Liver (tissue), 9 donors: ENCODE results near the gene FAM227B. TPM values are rescaled to one million over a fixed set of nuclear protein-coding genes. Genes with fewer than 3 reads are reported as not detected.
"Not testable (repeated sequence)": the region's sequence is repeated elsewhere in the genome, so short reads cannot be mapped to it uniquely, and the experiment has no call there.

Experiments
- DNase-seq: peaks from one replicate; pipeline ENCODE4 v3.0.0-alpha.2; 2017; ENCODE audit warnings: low spot score
- H3K27ac ChIP-seq, 2 donors: one replicate each; pipeline ENCODE4 v1.7.0; 2013; ENCODE audit warnings: inconsistent platforms in 2 of 2, low read length in 2 of 2, control low read depth in 1 of 2, low read depth in 1 of 2, mild to moderate bottlenecking in 1 of 2
- H3K27me3 ChIP-seq, 4 donors: one replicate each; pipeline versions ENCODE4 v1.6.1 to v1.7.0; 2013; ENCODE audit warnings: low read length in 3 of 4, inconsistent platforms in 1 of 4, mild to moderate bottlenecking in 1 of 4, moderate library complexity in 1 of 4; ENCODE audit not compliant: control insufficient read depth in 4 of 4, insufficient read depth in 4 of 4
- H3K36me3 ChIP-seq, 4 donors: one replicate each; pipeline versions ENCODE4 v1.6.1 to v1.7.0; 2013; ENCODE audit warnings: low read length in 3 of 4, mild to moderate bottlenecking in 3 of 4, low read depth in 1 of 4, moderate library complexity in 1 of 4; ENCODE audit not compliant: control insufficient read depth in 4 of 4, insufficient read depth in 3 of 4
- H3K4me1 ChIP-seq, 4 donors: one replicate each; pipeline versions ENCODE4 v1.6.1 to v1.7.0; 2013; ENCODE audit warnings: low read length in 3 of 4, mild to moderate bottlenecking in 3 of 4, moderate library complexity in 1 of 4; ENCODE audit not compliant: control insufficient read depth in 4 of 4, insufficient read depth in 4 of 4
- H3K4me3 ChIP-seq, 3 donors: one replicate each; pipeline versions ENCODE4 v1.6.1 to v1.7.0; 2013; ENCODE audit warnings: low read length in 3 of 3, control low read depth in 1 of 3, low read depth in 1 of 3, mild to moderate bottlenecking in 1 of 3
- H3K9ac ChIP-seq, 2 donors: one replicate each; pipeline ENCODE4 v1.7.0; 2013; ENCODE audit warnings: low read length in 2 of 2, mild to moderate bottlenecking in 2 of 2, moderate library complexity in 2 of 2, control low read depth in 1 of 2, low read depth in 1 of 2
- H3K9me3 ChIP-seq, 4 donors: one replicate each; pipeline versions ENCODE4 v1.6.1 to v1.7.0; 2013; ENCODE audit warnings: low read length in 3 of 4; ENCODE audit not compliant: control insufficient read depth in 4 of 4
- ATF3 ChIP-seq: IDR thresholded peaks from 2 replicates; pipeline ENCODE4 v1.6.1; 2016; ENCODE audit warnings: antibody characterized with exemption
- EGR1 ChIP-seq, 2 donors: IDR thresholded peaks; 2 replicates each; pipeline ENCODE4 v1.6.1; 2016 to 2018; ENCODE audit warnings: antibody characterized with exemption in 2 of 2, low read depth in 2 of 2
- GABPA ChIP-seq, 2 donors: IDR thresholded peaks in 1 of 2; conservative IDR thresholded peaks in 1 of 2; 2 replicates each; pipeline ENCODE4 v1.6.1; 2016; ENCODE audit warnings: antibody characterized with exemption in 2 of 2, mild to moderate bottlenecking in 1 of 2, moderate library complexity in 1 of 2
- HNF4A ChIP-seq, 2 donors: conservative IDR thresholded peaks; 2 replicates each; pipeline ENCODE4 v1.6.1; 2016; ENCODE audit warnings: antibody characterized with exemption in 2 of 2, mild to moderate bottlenecking in 2 of 2
- HNF4G ChIP-seq: IDR thresholded peaks from 2 replicates; pipeline ENCODE4 v1.6.1; 2016; ENCODE audit warnings: antibody characterized with exemption
- JUND ChIP-seq, 2 donors: IDR thresholded peaks; 2 replicates each; pipeline ENCODE4 v1.6.1; 2016; ENCODE audit warnings: antibody characterized with exemption in 2 of 2
- MAX ChIP-seq: IDR thresholded peaks from 2 replicates; pipeline ENCODE4 v1.6.1; 2016; ENCODE audit warnings: antibody characterized with exemption
- NR2F2 ChIP-seq: IDR thresholded peaks from 2 replicates; pipeline ENCODE4 v1.6.1; 2016; ENCODE audit warnings: antibody characterized with exemption
- RAD21 ChIP-seq, 2 donors: IDR thresholded peaks; 2 replicates each; pipeline ENCODE4 v1.6.1; 2016; ENCODE audit warnings: antibody characterized with exemption in 2 of 2, mild to moderate bottlenecking in 2 of 2
- RXRA ChIP-seq, 2 donors: IDR thresholded peaks; 2 replicates each; pipeline ENCODE4 v1.6.1; 2017 to 2018; ENCODE audit warnings: antibody characterized with exemption in 2 of 2, mild to moderate bottlenecking in 1 of 2
- TAF1 ChIP-seq: conservative IDR thresholded peaks from 2 replicates; pipeline ENCODE4 v1.6.1; 2016; ENCODE audit warnings: antibody characterized with exemption, mild to moderate bottlenecking
- YY1 ChIP-seq: IDR thresholded peaks from 2 replicates; pipeline ENCODE4 v1.6.1; 2016; ENCODE audit warnings: antibody characterized with exemption, mild to moderate bottlenecking
- WGBS: extraction: QIAGEN DNeasy Blood & Tissue Kit; methylation state at CpG from one replicate; pipeline ENCODE4 v1.1.7; 2013; 5-methylcytosine and 5-hydroxymethylcytosine counted together
- polyA plus RNA-seq, 2 donors: library from polyadenylated mRNA; stranded (reverse) in 1 of 2; unstranded in 1 of 2; fragments of 200-250 nt in 1 of 2; fragments of >200 nt in 1 of 2; fragmentation: Nextera tagmentation in 1 of 2; extraction: Ambion mirVana in 1 of 2; gene quantifications; one replicate each; pipeline versions ENCODE4 v1.2.1 to v1.2.3, GENCODE V29; 2013 to 2015
- total RNA-seq, 2 donors: library from RNA; depleted of rRNA; stranded (reverse); fragments of >200 nt; gene quantifications; one replicate each; pipeline ENCODE4 v1.2.3, GENCODE V29; 2014
- TF ChIP-seq, protein P1 (sequence below): IDR thresholded peaks from 2 replicates; pipeline ENCODE4 v1.6.1; 2016; ENCODE audit warnings: antibody characterized with exemption, mild to moderate bottlenecking
- TF ChIP-seq, protein P2 (sequence below): fragments of 150-350 bp; IDR thresholded peaks from 2 replicates; pipeline ENCODE4 v1.5.1; 2017; ENCODE audit warnings: improper control_type of control experiment, low read depth, low read length; ENCODE audit not compliant: missing input control
- donor health status: healthy.
- donor health status: healthy.
- donor health status: healthy.
- donor health status: healthy.
- donor health status: healthy.

FAM227B gene
- total and polyA plus RNA-seq, 4 donors, result 1.3 to 5.1 (median 3.8) TPM

DNA sequence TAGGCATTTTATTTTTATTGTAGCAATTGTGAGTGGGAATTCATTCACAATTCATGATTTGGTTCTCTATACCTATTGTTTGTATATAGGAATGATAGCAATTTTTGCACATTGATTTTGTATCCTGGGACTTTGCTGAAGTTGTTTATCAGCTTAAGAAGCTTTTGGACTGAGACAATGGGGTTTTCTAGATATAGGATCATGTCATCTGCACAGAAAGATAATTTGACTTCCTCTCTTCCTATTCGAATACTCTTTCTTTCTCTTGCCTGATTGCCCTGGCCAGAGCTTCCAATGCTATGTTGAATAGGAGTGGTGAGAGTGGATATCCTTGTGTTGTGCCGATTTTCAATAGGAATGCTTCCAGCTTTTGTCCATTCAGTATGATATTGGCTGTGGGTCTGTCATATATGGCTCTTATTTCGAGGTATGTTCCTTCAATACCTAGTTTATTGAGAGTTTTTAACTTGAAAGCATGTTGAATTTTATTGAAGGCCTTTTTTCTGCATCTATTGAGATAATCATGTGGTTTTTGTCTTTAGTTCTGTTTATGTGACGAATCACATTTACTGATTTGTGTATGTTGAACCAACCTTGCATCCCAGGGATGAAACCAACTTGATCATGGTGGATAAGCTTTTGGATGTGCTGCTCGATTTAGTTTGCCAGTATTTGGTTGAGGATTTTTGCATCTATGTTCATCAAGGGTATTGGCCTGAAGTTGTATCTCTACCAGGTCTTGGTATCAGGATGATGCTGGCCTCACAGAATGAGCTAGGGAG is 217.9 kb downstream of the FAM227B start:
- H3K9me3 ChIP-seq, H3K36me3 ChIP-seq, H3K27me3 ChIP-seq, H3K9ac ChIP-seq, H3K4me1 ChIP-seq, H3K27ac ChIP-seq, DNase-seq, H3K4me3 ChIP-seq: not testable (repeated sequence)
- 76% methylated on average over 5 of the region's 5 CpGs for WGBS

DNA sequence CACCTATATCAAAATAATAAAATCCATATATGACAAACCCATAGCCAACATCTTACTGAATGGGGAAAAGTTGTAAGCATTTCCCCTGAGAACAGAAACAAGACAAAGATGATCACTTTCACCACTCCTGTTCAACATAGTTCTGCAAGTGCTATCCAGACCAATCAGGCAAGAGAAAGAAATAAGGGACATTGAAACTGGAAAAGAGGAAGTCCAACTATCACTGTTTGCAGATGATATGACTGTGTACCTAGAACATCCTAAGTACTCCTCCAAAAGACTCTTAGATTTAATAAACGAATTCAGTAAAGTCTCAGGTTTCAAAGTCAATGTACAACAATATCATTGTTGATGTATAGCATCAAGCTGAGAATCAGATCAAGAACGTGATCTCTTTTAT is 233.1 kb downstream of the FAM227B start:
- Histone ChIP-seq H3K4me3 (no peak overlapping the region), H3K27me3 (no peaks in the 10 kb centered on the region), H3K27ac (no peak overlapping the region), H3K4me1 (no peaks in the 10 kb centered on the region), H3K9me3 (peaks cover 0 to 5% (median 0%) of the 10 kb centered on the region in 4 donors), H3K9ac (no peak overlapping the region), H3K36me3 (no peaks in the 10 kb centered on the region)
- no peak for DNase-seq
- 73% methylated on average over 2 of the region's 2 CpGs for WGBS
- TF ChIP-seq, protein P1, sequence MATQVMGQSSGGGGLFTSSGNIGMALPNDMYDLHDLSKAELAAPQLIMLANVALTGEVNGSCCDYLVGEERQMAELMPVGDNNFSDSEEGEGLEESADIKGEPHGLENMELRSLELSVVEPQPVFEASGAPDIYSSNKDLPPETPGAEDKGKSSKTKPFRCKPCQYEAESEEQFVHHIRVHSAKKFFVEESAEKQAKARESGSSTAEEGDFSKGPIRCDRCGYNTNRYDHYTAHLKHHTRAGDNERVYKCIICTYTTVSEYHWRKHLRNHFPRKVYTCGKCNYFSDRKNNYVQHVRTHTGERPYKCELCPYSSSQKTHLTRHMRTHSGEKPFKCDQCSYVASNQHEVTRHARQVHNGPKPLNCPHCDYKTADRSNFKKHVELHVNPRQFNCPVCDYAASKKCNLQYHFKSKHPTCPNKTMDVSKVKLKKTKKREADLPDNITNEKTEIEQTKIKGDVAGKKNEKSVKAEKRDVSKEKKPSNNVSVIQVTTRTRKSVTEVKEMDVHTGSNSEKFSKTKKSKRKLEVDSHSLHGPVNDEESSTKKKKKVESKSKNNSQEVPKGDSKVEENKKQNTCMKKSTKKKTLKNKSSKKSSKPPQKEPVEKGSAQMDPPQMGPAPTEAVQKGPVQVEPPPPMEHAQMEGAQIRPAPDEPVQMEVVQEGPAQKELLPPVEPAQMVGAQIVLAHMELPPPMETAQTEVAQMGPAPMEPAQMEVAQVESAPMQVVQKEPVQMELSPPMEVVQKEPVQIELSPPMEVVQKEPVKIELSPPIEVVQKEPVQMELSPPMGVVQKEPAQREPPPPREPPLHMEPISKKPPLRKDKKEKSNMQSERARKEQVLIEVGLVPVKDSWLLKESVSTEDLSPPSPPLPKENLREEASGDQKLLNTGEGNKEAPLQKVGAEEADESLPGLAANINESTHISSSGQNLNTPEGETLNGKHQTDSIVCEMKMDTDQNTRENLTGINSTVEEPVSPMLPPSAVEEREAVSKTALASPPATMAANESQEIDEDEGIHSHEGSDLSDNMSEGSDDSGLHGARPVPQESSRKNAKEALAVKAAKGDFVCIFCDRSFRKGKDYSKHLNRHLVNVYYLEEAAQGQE, result no peak
- TF ChIP-seq EGR1 (IDR thresholded peaks at IDR 0.05; ENCODE audit: low read depth in 2 of 2) (no peak), JUND (IDR thresholded peaks at IDR 0.05) (no peak), ATF3 (no peak), TAF1 (no peak), RXRA (IDR thresholded peaks at IDR 0.05) (no peak), HNF4G (no peak)
- TF ChIP-seq, protein P2, sequence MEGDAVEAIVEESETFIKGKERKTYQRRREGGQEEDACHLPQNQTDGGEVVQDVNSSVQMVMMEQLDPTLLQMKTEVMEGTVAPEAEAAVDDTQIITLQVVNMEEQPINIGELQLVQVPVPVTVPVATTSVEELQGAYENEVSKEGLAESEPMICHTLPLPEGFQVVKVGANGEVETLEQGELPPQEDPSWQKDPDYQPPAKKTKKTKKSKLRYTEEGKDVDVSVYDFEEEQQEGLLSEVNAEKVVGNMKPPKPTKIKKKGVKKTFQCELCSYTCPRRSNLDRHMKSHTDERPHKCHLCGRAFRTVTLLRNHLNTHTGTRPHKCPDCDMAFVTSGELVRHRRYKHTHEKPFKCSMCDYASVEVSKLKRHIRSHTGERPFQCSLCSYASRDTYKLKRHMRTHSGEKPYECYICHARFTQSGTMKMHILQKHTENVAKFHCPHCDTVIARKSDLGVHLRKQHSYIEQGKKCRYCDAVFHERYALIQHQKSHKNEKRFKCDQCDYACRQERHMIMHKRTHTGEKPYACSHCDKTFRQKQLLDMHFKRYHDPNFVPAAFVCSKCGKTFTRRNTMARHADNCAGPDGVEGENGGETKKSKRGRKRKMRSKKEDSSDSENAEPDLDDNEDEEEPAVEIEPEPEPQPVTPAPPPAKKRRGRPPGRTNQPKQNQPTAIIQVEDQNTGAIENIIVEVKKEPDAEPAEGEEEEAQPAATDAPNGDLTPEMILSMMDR, result no peak

GRCh38 chr15:49383266-49383665 is 237.4 kb downstream of the FAM227B start:
- H3K9ac ChIP-seq, result no peak overlapping the region
- TF ChIP-seq, protein P2, result no peak
- no peak for TF ChIP-seq NR2F2
- TF ChIP-seq EGR1 (IDR thresholded peaks at IDR 0.05; ENCODE audit: low read depth in 2 of 2), result no peak
- TF ChIP-seq GABPA (IDR thresholded peaks at IDR 0.05 in 1 of 2, conservative IDR thresholded peaks at IDR 0.05 in 1 of 2), result no peak
- TF ChIP-seq RAD21 (IDR thresholded peaks at IDR 0.05), result no peak
- TF ChIP-seq HNF4G, result no peak
- no peak for TF ChIP-seq ATF3
- TF ChIP-seq MAX, result no peak
- TF ChIP-seq YY1, result no peak
- no peak for TF ChIP-seq HNF4A (conservative IDR thresholded peaks at IDR 0.05)
- H3K4me3 ChIP-seq, result no peak overlapping the region
- no peak overlapping the region for H3K27ac ChIP-seq
- no peak for DNase-seq
- 80% methylated on average over 1 of the region's 1 CpG for WGBS
- no peaks in the 10 kb centered on the region for H3K4me1 ChIP-seq
- no peaks in the 10 kb centered on the region for H3K27me3 ChIP-seq
- no peaks in the 10 kb centered on the region for H3K36me3 ChIP-seq
- peaks cover 0 to 5% (median 0%) of the 10 kb centered on the region in 4 donors for H3K9me3 ChIP-seq
